Loucy (cell line): ENCODE results near the gene CCDC148.

Source experiments
- EZH2phosphoT487 ChIP-seq: fragments of 200-600 bp; IDR thresholded peaks from 2 replicates; pipeline ENCODE4 v1.6.1; 2018; ENCODE audit warnings: antibody characterized with exemption, mild to moderate bottlenecking, moderate library complexity, borderline replicate concordance
- TF ChIP-seq, protein P1 (sequence below): fragments of 200-600 bp; sonication (generic); conservative IDR thresholded peaks from 2 replicates; pipeline ENCODE4 v1.5.1; 2014; ENCODE audit warnings: mild to moderate bottlenecking, antibody characterized with exemption, low read length

DNA sequence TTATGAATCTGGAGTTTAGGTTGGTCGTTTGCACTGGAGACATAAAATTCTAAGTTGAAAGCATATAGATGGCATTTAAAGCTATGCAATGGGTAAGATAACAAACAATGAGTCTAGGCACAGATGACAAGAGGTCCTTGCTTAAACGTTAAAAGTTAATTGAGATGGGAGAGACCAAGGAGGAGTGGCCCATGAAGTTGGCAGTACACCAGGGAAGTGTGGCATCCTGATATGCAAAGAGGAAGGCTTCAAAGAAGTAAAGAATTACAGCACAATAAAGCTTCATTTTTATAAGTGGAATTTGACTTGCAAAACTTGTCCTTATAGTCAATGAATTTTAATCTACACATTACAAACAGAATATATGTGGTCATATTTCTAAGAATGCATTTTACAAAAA is 331.7 kb downstream of the CCDC148 start:
- TF ChIP-seq, protein P1, sequence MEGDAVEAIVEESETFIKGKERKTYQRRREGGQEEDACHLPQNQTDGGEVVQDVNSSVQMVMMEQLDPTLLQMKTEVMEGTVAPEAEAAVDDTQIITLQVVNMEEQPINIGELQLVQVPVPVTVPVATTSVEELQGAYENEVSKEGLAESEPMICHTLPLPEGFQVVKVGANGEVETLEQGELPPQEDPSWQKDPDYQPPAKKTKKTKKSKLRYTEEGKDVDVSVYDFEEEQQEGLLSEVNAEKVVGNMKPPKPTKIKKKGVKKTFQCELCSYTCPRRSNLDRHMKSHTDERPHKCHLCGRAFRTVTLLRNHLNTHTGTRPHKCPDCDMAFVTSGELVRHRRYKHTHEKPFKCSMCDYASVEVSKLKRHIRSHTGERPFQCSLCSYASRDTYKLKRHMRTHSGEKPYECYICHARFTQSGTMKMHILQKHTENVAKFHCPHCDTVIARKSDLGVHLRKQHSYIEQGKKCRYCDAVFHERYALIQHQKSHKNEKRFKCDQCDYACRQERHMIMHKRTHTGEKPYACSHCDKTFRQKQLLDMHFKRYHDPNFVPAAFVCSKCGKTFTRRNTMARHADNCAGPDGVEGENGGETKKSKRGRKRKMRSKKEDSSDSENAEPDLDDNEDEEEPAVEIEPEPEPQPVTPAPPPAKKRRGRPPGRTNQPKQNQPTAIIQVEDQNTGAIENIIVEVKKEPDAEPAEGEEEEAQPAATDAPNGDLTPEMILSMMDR: no peak
- TF ChIP-seq EZH2phosphoT487: no peak
